Measurements from ENCODE around the gene TUT1.
"Not testable (repeated sequence)": the region's sequence is repeated elsewhere in the genome, so short reads cannot be mapped to it uniquely, and the experiment has no call there.

TUT1 gene

DNA sequence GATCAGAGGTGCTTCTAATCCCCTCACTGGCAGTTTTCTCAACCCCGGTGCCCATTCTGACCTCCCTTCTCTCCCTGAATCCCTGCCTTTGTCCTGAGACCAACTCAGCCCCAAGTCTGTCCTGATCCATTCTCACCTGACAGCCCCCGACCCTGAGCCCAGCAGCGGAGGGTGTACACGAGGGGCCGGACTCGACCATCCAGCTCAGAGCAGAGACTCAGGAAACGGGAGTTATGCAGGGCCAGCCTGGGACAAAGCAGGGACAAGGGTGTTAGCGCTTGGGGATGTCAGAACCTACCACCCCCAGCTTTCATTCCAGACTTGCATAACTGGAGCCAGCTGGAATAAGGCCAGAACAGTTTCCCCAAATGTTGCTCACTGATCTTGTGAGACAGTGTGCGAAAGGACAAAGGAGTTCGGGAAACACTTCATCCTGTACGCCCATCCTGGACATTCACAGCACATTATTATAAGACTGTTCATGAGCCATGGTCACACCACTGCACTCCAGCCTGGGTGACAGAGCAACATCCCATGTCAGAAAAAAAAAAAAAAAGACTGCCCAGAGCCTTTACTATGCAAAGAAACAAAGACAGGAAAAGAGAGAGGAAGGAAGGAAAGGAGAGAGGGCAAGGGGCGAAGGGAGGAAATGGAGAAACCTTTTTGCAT, 14.1 kb downstream of the TUT1 start:
- no peak for DNase-seq

DNA sequence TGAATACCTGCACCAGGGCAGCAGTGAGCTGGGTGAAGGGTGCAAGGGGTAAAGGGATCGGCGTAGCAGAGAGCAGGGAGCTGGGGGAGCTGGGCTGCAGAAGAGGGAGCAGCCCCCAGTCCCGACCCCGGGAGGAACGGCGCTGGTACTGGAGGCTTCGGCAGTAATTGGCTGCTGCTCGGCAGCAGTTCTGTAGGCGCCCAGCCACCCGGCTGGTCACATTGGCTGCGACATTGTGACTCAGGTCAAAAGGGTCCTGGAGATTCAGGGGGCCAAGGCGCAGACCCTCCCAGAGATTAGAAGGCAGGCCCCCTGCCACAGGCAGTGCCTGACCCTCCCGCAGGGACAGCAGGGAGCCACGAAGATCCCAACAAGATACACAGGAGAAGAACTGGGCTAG, 15.5 kb downstream of the TUT1 start:
- DNase-seq: no peak

DNA sequence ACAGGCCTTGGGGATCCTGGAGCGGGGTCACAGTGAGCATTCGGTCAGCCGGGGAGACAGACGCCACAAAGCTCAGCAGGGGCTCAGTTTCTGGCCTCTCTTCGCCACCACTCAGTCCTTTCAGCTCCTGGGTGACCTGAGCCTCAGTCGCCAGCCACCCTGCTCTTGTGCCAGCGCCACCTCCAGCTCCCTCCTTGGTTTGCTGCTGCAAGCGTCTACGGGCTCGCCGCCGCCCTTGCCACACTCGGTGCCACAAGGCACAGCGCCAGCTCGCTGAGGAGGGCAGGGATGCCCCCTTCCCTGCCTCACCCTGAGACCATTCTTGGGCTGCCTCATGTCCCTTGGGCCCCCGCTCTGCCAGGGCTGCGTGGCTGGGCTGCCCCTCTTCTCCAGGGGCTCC, 16.2 kb downstream of the TUT1 start:
- no peak for DNase-seq

DNA sequence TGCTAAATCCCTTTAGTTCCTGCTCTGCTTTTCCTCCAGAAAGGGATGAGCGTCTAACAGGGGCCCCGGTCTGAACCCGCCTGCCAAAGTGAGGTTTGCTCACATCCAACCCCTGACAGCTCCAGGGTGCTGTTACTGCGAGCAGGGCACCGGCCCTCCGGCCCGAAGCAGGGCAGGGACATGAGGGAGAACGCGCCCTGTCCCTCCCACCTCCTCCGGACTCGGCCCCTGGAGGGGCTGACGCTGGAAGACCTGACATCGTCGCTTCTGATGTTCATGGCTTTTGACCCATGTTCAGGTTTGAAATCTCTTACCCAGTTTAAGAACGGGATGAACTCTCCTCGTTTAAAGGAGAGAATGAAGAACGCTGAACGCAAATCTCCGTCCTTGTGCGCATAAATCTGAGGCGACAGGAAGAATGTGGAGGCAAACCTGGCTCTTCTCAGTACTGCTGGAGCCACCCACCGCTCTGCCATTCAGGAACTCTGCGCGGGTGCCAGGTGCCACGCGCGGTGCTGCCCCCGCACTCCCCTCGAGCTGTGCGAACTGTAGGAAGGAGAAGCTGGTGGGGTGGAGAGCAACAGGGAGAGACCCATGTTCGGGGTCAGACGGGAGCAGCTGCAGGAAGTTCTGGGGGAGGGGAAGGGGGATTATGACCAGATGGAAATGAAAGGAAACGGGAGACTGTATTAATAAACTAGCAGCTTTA, 16.8 kb downstream of the TUT1 start:
- no peak for DNase-seq

DNA sequence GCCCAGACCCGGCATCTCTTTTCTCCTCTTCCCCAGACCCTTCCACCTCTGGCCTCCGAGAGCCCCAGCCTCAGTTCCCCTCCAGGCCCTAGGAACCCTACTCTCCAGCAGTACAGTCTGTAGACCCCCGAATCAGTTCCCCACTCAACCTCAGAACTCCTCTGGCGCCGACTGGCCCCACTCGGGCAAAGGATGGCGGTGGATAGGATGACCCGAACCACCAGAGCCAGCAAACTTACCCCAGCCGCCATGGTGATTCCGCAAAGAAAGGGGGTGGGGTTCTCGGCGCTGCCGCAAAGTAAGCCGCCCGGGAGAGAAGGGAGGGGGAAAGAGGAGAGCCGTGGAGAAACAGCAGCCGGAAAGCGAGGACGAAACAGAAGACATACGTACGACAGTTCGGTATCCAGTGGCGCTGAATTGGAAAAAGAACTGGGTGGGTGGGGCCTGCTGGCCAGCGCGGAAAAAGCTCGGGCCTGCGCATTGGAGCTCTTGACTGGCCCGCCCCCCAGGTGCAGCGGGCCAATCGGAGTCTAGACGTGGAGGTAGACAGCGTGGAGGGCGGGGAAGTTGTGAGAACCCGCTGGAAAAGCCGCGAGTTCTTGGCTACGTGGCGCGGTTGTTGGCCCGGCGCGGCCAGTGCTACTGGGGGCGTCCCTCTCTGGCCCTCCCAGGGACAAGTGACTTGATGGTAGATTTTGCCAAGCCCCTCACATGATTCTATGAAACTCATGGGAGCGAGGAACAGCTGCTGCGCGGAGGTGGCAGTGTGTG, 17.5 kb downstream of the TUT1 start, which contains the start of gene EEF1G:
TSS of gene EEF1G (minus strand) at position 300 of the 771 bp plus-strand sequence. CDS start at position 251, 49 bp downstream.
- DNase-seq: peak; percentile 98

DNA sequence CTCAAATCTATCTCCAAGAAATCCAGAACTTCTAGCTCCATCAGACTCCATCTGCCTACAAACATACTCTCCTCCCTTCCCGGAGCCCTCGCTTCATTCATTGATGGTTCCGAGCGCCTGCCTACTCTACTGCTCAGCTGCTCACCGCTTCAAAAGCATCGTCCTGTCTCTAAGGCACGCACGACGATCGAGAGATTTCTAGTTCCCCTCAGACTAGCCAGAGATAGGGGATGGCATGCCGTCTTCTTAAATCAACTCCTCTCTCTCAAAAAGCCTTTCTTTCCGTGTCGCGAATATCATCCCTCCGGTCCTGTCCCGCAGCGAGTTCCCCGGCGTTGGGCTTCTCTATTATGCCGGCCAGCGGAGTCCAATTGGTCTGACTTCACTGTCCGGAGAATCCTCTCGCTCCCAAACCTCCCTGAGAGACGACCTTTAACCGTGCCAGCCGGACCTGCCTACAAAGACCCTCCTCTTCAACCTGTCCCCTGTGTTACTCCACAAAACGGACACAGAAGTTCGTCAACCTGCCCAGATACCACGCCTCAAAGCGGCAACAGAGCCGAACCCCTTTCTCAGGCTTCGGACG, 18.2 kb downstream of the TUT1 start:
- no peak for DNase-seq

DNA sequence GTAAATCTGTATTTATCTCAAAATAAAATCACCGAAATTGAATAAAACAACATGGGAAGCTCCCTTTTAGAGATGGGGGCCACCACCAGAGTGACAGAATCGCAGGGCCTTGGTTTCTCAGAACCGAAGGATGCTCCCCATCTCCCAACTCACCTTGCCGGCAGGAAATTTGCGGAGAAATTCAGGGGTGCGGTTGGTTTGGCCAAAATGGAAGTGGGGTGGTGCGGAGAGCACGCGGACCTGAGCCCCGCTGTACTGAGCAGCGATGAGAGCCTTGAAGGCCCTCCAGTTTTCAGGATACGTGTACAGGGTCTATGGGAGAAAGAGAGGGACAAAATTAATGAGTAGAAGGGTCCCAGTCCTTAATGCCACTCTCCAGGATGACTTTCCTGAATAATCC, 18.9 kb downstream of the TUT1 start:
- DNase-seq: no peak

DNA sequence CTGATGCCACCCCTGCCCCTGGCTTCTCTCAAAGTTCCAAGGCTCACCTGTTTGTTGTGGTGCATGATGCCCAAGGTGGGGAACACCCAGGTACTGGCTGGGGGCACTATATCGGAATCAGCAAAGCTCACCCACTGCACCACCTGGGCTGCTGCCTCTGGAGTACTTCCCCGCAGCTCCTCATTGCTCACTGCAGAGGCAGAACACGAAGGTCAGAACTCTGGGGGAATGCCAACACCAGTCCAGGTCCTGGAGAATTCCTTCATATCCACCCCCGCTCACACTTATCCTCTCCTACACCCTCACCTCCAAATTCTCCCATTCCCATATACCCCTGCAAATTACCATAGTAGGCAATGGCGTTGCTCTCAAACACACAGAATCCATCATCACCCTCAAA, 19.8 kb downstream of the TUT1 start:
- not testable (repeated sequence) for DNase-seq

DNA sequence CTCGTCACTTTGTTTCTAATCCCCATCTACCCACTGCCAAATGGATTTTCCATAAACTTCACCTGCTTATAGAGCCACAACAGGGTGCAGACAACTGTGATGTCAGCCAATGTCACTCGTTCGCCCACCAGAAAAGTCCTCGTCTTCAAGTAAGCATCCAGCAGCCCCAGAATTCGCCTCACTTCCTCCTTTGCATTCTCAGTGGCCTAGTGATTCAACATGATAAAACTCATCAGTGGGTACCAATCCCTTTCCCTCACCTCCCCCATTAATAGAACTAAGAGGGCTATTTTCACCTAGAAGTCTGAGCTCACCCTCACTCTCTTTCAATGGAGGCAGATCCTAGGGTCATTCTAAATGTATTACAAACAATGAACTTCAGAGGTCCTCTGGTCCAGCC, 20.4 kb downstream of the TUT1 start:
- DNase-seq: not testable (repeated sequence)

DNA sequence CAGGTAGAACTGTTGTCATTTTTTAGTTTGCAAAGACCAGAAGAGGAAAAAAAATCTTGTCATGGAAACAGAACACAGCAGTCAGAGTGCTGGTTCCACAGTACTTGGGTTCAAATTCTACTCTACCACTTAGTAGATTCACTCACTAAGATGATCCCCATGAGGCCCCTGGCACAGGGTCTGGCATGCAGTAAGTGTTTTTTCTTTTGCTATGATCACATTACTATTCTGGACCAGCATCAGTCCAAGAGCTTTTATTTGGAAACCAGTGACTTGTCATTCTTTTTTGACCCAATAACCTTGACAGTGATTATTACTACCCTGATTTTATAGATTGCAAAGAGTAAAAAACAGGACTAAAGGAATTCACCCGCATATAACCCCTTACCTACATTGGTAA, 21.7 kb downstream of the TUT1 start:
- no peak for DNase-seq

DNA sequence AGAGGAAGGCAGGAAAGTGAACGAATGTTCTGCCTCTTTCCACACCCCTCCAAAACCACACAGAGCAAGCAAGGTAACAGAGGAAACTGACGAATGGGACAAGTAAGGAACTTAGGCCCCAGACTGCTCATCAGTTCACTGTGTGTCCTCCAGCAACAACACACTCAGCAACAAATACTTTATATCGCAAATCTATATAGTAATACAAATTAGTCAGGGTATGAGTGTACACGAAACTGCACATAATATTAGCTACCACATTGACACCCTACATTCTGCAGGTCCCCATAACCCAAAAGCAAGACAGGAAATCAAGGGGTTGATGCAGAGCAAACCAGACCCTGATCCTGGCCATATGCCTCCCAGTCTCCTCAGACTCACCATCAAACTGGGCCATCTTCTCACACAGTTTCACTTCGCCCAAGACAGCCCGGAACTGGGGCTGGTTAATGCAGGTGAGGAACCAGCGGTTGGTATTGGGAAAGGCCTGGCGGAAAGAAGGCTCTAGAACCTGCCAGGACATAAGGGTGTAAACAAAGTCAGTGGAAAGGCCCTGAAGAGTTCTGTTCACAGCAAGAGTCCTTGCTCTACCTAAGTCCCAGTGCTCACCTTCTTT, 24.2 kb downstream of the TUT1 start:
- DNase-seq: no peak

DNA sequence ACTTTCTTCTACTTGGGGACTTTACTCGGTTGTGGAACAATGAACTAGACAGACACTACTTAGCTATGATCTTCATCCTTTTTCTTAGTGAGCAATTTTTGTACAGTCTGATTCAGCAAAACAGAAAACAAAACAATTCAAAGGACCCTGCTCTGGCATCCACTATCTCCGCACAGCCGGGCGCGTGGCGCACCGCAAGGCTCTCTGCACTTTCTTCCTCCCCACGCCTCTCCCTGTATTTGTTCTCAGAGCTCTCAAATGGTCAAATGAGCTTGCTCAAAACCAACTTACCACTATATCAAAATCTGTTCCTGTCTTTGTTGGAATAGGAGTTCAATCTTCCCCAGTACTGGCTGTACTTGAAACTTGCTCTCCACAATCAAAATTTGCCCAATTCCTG, 25.1 kb downstream of the TUT1 start:
- no peak for DNase-seq

DNA sequence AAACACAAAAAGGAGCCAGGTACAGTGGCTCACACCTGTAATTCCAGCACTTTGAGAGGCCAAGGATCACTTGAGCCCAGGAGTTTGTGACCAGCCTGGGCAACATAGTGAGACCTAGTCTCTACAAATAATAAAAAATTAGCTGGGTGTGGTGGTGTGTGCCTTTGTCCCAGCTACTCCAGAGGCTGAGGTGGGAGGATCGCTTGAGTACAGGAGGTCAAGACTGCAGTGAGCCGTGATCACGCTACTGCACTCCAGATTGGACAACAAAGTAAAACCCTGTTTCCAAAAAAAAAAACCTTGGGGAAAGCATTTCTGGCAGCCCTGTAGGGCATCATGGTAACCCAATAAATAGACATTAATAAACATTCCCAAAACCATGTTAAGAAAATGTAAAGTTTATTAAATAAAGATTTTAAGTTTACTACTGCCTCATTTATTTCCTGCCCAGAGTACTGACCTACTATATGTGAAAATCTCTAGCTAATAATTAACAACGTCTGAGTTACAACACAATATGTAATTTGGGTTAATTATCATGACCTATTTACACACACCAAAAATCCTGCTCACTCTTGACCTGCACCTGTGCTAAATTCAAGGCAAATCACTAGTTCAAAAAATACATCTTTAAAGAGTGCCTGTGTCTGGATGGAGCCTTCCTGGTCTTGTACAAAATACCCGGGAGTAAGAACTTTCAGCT, 26.1 kb downstream of the TUT1 start:
- DNase-seq: no peak

DNA sequence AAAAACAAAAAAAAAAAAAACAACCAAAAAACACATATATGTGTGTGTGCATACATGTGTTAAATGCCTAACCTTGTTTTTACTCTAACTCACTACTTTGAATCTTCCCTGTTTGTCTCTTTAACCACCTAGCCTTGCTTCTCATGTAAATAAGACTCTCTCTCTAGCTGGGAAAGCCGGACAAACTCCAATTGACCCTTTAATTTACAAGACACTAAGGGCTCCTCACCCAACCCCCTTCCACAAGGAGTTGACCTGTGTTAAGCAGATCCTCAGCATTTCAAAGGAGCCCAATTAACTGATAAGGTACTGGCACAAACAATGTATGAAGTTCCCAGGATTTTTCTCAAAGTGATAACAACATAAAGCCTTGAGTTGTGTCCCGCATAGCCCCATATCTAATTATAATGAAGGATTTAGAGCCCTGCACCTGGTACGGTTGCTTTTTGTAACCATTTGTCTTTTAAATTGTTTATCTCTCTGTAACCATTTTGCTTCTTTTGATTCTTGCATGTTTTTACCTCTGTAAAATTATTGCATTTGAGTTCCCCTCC, 29.6 kb downstream of the TUT1 start:
- DNase-seq: not testable (repeated sequence)

DNA sequence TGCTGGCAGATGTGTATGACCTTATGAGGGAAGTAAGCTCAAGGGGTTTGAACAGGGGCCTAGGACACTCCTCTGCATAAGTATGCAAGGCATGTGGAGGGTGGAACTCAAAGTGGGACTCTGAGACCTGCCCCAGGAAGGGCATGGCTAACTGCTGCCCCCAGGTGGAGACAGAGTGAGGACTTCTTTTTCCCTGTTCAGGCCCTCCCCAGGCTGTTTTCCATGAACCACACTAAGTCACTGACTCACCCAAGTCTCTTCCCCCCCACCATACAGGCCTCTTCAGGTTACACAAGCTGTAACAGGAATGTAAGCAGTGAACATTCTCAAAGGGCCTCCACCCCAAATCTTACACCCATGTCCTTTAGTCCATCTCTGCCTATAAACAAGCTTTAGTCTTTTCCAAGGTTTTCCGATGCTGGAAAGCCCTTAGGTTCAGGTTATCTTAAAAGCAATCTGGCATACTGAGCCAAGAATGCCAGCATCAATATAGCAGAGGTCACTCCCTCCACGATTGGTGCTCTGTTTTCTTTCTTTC, 30.7 kb downstream of the TUT1 start:
- no peak for DNase-seq

DNA sequence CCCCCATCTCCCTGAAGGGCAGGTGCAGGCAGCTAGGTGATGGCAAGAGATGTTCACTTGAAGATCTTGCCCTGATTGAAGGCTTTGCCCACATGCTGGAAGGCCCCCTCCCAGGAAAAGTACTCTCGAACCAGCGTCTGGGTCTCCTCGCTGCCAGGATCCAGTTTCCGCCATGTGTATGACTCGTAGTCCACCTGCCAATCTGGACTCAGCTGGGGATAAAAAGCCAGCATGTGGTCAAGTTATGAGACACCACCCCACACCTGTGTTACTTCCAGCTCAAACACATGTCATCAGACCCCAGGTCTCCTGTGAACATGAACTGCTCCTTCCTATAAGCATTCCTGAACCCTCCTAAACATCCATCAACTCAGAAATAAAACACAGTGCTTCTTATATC, 31.7 kb downstream of the TUT1 start:
- not testable (repeated sequence) for DNase-seq

DNA sequence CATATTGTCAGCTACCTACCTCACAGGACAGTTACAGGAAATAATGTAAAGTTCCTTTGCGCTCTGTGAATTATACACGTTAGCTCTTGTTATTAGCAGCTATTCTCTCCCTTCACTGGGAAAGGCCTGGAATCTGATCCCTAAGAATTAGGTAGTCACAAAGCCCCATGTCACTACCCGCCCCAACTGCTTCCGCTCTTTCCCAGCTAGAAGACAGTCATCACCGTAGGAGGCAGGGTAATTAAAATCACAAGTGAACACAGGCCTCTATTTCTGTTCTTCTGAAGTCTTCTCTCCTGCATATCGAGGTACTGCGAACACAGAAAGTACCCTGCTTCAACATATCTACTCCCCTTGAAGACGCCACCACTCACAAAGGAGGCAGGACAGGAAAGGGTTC, 32.1 kb downstream of the TUT1 start:
- no peak for DNase-seq

DNA sequence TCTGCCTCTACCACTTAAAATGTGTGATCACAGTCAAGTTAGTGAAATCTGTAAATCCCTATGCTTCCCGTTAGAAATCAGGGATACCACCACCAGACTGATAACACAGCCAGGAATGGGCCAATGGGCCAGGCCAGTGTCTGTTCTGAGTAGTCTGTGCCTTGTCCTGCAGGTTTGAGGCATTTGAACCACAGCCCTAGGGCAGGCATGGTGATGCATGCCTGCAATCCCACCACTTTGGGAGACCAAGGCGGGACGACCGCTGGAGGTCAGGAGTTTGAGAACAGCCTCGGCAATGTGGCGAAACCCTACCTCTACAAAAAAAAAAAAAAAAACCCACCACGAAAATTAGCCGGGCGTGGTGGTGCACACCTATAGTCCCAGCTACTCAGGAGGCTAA, 32.7 kb downstream of the TUT1 start:
- no peak for DNase-seq

DNA sequence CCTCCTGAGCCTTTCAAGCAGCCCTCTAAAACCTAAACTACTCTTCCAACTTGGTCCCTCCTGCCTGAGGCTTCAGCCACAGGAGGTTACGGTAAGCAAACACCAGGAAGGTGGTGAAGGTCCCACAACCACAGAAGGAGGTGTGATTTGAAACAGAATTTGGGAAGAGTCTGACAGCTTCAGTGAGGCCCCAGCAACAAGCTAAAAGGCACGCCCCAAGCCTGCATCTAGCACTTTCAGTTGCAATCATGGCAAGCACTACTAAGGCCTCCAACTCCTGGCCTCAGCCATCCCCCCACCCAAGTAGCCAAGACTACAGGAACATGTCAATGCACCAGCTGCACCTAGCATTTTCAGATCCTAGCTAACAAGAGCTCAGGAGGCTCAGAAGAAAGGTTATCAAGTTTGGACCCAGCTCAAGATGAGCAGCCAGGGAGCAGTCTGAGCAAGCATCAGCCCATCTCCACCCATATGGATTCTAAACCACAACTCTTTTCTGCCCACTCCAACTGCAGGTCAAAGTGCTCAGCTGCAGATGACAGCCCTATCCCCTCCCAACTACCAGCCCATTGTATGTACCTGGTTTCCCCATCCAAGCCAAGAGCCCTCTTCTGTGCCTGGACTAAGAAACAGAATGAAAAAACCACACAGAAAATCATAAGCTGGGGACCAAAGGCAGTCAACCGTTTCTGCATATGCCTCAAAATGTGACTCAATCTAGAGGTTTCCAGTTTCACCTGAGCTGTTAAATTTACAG, 34.3 kb downstream of the TUT1 start:
- DNase-seq: no peak

DNA sequence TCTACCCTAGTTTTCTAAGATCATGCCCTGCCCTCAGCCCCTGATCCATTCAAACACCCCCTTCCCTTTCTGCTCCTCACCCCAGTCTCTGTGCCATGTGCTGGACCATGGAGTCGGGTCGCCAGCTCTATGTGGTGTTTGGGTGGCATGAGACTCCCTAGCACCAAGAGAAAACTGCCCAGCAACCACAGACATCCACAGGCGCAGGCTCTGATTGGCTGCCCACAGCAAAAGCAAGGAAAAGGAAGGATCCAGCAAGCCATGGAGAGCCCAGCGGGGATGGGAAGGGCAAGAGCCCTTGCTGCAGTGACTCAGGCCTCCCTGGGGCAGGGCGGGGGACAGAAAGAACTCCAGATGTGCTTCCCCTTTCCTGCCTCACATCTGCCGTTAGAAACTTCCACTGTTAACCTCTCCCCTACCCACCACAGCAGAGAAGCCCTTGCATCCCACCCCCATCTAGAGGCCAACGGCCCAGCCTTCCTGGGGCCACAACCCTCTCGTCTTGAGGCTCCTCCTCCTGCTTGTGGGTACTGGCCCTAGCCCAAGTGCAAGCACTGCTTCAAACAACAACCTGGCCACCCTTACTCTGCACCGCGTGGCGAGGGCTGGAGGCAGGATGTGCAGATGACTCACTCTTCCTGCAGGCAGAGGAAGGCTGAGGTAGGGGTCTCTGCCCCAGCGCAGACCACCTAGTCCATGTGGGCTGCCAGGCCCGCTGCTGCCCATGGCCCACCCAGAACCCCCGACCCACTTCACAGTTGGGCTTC, 35.0 kb downstream of the TUT1 start:
- no peak for DNase-seq
